NCI-H774 (cell line): ENCODE measurements around the gene CLSTN1.
"Not testable (repeated sequence)": the region's sequence is repeated elsewhere in the genome, so short reads cannot be mapped to it uniquely, and the experiment has no call there.

ENCODE experiments used
- DNase-seq: peaks from one replicate; lab custom pipeline; 2025; lab: John Stamatoyannopoulos, UW

The CLSTN1 gene

GRCh38 chr1:9794081-9794480 is 29.7 kb downstream of the CLSTN1 start:
- no peak for DNase-seq

GRCh38 chr1:9793291-9793690 is 30.5 kb downstream of the CLSTN1 start:
- DNase-seq, result no peak

- no peak for DNase-seq
These were observed 31.4 kb downstream of the CLSTN1 start for GRCh38 chr1:9792156-9793042.

GRCh38 chr1:9789700-9790099 is 34.1 kb downstream of the CLSTN1 start:
- DNase-seq, result not testable (repeated sequence)

- no peak for DNase-seq
These were observed 36.1 kb downstream of the CLSTN1 start for GRCh38 chr1:9787702-9788101.

- no peak for DNase-seq
These were observed 38.4 kb downstream of the CLSTN1 start for GRCh38 chr1:9785406-9785805.

- no peak for DNase-seq
These were observed 39.1 kb downstream of the CLSTN1 start for GRCh38 chr1:9784508-9785133.

- DNase-seq, result no peak
These were observed 40.9 kb downstream of the CLSTN1 start for GRCh38 chr1:9782897-9783296.

GRCh38 chr1:9782116-9782751 is 41.5 kb downstream of the CLSTN1 start:
- DNase-seq, result no peak

- DNase-seq, result no peak
These were observed 43.1 kb downstream of the CLSTN1 start for GRCh38 chr1:9780554-9781110.

- DNase-seq, result no peak
These were observed 44.9 kb downstream of the CLSTN1 start for GRCh38 chr1:9778905-9779304.

- DNase-seq, result no peak
These were observed 47.1 kb downstream of the CLSTN1 start for GRCh38 chr1:9776685-9777084.

- DNase-seq, result no peak
These were observed 48.8 kb downstream of the CLSTN1 start for GRCh38 chr1:9774712-9775679.

- DNase-seq, result no peak
These were observed 53.5 kb downstream of the CLSTN1 start for GRCh38 chr1:9770298-9770697.

GRCh38 chr1:9768983-9769382 is 54.8 kb downstream of the CLSTN1 start:
- no peak for DNase-seq

GRCh38 chr1:9767964-9768668 is 55.6 kb downstream of the CLSTN1 start:
- no peak for DNase-seq

- DNase-seq, result no peak
These were observed 56.9 kb downstream of the CLSTN1 start for GRCh38 chr1:9766759-9767442.

GRCh38 chr1:9764550-9764949 is 59.2 kb downstream of the CLSTN1 start:
- no peak for DNase-seq

GRCh38 chr1:9763914-9764313 is 59.9 kb downstream of the CLSTN1 start:
- no peak for DNase-seq

- DNase-seq, result not testable (repeated sequence)
These were observed 61.3 kb downstream of the CLSTN1 start for GRCh38 chr1:9762446-9762845.
